ENCODE results near the gene SLC9A3. TPM values are rescaled to one million over a fixed set of nuclear protein-coding genes. Genes with fewer than 3 reads are reported as not detected.

The SLC9A3 gene
- total RNA-seq, 4 donors from 2014 or later: 4.8 to 701 (median 183) TPM

DNA sequence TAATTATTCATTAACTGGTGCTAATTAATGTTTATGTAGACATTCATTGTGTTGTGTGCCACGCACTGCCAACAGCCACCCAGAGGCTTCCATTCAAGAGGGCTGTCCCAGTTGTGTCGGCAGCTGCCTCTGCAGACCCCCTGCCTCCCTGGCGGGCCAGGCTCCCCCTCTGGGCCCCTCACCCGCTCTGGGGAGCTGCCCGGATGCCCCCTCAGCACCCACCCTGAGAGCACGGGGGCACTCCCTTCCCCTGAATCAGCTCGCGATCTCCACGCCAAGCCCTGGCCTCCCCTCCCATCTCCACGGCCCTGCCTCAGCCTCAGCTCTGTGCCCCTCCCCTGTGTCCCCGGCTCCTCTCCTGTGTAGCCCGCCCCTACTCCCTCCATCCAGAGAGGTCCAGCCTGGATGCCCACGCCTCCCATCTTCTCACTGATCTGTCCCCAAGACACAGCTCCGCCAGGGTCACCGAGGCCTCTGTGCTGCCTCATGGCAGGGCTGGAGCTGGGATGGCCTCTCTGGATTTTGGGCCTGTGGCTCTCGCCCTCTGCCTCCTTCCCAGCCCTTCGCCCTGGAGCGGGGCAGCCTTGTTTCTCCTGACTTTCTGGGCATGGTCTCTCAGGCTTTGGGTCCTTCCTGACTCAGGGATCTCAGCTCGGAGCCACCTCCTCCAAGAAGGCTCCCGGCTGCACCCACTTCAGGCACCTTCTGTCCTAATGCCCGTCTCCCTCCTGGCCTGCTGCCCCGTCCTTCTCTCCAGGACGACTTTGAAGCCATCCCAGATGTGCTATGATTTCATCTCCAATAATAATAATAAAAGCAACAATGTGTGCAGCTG is 16.0 kb upstream of the SLC9A3 start:
- in situ Hi-C loops (cut with MboI; ENCODE audit: low pct_ligation_motif_present in 1 of 4, low pct_unique_long_range_greater_than_20kb in 1 of 4, low sequenced_read_pairs in 3 of 4): no loop called here

DNA sequence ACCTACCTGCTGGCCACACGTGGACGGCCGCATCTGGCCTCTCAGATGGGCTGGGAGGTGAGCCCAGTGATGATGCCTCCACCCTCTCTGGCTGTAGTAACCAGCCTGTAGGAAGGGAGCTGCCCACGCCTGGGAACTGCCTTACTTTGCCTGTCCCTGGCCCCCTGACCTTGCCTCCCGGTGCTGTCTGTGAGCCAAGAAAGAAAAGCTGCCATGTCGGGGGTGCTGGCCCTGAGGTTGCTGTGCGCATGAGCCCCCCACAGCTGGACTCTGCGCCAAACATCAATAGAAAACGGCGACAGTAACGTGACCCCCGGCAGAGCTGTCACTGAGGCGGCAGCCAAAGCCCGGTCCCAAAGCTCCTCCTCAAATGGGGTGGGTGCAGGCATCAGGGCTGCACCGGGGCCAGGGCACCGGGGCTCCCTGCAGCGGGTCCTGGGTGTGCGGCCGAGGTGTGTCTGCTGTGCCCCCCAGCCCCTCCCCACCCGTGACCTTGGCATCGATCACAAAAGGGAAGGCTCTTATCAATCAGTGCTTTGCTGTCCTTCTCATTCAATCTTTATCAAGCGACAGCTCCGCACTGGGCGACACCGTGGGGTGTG is 15.3 kb upstream of the SLC9A3 start:
- 51% methylated on average over 22 of the region's 25 CpGs; no CpG with 5 or more reads in 1 of the 2 donors for WGBS, 2 donors (ENCODE audit: low coverage in 1 of 2)
- Histone ChIP-seq H3K9me3 (no peaks in the 10 kb centered on the region), H3K36me3 (no peaks in the 10 kb centered on the region), H3K27ac (no peak overlapping the region), H3K27me3 (peaks cover 58% of the 10 kb centered on the region), H3K4me1 (peaks cover 5 to 10% (median 8%) of the 10 kb centered on the region in 4 donors), H3K4me3 (no peak overlapping the region)
- DNase-seq: peak; percentile 1
- in situ Hi-C loops (cut with MboI; ENCODE audit: low pct_ligation_motif_present in 1 of 4, low pct_unique_long_range_greater_than_20kb in 1 of 4, low sequenced_read_pairs in 3 of 4) (no loop called here), intact Hi-C loops (cut with DNase I; ENCODE audit: low total_unique reads) (no loop called here)
- TF ChIP-seq POLR2A (IDR thresholded peaks at IDR 0.05) (no peak), EP300 (IDR thresholded peaks at IDR 0.05; ENCODE audit: low read depth) (no peak), POLR2AphosphoS5 (IDR thresholded peaks at IDR 0.05) (no peak)
- TF ChIP-seq, protein P1, sequence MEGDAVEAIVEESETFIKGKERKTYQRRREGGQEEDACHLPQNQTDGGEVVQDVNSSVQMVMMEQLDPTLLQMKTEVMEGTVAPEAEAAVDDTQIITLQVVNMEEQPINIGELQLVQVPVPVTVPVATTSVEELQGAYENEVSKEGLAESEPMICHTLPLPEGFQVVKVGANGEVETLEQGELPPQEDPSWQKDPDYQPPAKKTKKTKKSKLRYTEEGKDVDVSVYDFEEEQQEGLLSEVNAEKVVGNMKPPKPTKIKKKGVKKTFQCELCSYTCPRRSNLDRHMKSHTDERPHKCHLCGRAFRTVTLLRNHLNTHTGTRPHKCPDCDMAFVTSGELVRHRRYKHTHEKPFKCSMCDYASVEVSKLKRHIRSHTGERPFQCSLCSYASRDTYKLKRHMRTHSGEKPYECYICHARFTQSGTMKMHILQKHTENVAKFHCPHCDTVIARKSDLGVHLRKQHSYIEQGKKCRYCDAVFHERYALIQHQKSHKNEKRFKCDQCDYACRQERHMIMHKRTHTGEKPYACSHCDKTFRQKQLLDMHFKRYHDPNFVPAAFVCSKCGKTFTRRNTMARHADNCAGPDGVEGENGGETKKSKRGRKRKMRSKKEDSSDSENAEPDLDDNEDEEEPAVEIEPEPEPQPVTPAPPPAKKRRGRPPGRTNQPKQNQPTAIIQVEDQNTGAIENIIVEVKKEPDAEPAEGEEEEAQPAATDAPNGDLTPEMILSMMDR (IDR thresholded peaks at IDR 0.05): no peak

More for the DNA sequence above, 16.0 kb upstream of the SLC9A3 start:
- peaks cover 6 to 12% (median 10%) of the 10 kb centered on the region in 4 donors for H3K4me1 ChIP-seq
- no peak overlapping the region for H3K4me3 ChIP-seq
- no peak overlapping the region for H3K27ac ChIP-seq
- no peaks in the 10 kb centered on the region for H3K36me3 ChIP-seq
- TF ChIP-seq POLR2A (IDR thresholded peaks at IDR 0.05) (no peak), POLR2AphosphoS5 (IDR thresholded peaks at IDR 0.05) (no peak)
- TF ChIP-seq, protein P1 (IDR thresholded peaks at IDR 0.05): no peak
- intact Hi-C loops (cut with DNase I; ENCODE audit: low total_unique reads): no loop called here
- peak; percentile 7 for DNase-seq
- peaks cover 51% of the 10 kb centered on the region for H3K27me3 ChIP-seq
- WGBS, 2 donors (ENCODE audit: low coverage in 1 of 2): 68% methylated on average over 23 of the region's 23 CpGs; no CpG with 5 or more reads in 1 of the 2 donors
- no peaks in the 10 kb centered on the region for H3K9me3 ChIP-seq

DNA sequence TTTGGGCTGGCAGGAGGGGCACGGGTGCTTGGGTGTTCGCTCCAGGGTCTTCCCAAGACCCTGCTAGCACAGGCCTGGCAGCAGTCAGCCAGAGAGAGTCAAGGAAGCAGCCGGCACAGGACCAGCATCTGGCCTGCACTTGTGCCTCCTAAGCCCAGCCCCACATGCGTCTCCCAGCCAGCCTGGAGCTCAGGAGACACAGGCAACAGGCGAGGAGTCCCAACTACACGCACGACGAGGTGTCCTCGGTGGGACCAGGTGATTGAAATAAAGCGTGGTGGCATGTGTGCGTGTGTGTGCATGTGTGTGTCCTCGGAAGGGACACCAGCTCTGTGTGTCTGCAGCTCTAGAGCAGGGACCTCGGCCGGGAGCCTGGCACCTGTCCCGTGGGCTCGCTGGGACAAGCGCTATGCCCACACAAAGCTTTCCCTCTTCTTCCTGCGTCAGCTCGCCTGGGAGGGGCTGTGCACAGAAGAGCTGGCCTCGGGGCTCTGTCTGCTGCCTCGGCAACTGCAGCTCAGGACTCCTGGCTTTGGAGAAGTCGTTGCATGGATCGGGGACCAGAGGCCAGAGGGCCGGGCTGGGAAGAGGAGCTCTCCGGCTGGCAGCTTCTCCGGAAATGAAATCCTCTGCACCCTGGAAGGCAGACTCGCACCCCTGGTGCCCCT is 14.7 kb upstream of the SLC9A3 start:
- TF ChIP-seq, protein P1 (IDR thresholded peaks at IDR 0.05): no peak
- TF ChIP-seq POLR2A (IDR thresholded peaks at IDR 0.05) (no peak), POLR2AphosphoS5 (IDR thresholded peaks at IDR 0.05) (no peak), EP300 (IDR thresholded peaks at IDR 0.05; ENCODE audit: low read depth) (no peak)
- intact Hi-C loops (cut with DNase I; ENCODE audit: low total_unique reads): no loop called here
- H3K4me1 ChIP-seq: peaks cover 0 to 4% (median 2%) of the 10 kb centered on the region in 4 donors
- no peak for DNase-seq
- H3K36me3 ChIP-seq: no peaks in the 10 kb centered on the region
- H3K9me3 ChIP-seq: no peaks in the 10 kb centered on the region
- H3K4me3 ChIP-seq: no peak overlapping the region
- no peak overlapping the region for H3K27ac ChIP-seq
- H3K27me3 ChIP-seq: peaks cover 65% of the 10 kb centered on the region
- in situ Hi-C loops (cut with MboI; ENCODE audit: low pct_ligation_motif_present in 1 of 4, low pct_unique_long_range_greater_than_20kb in 1 of 4, low sequenced_read_pairs in 3 of 4): no loop called here
- 70% methylated on average over 24 of the region's 27 CpGs; no CpG with 5 or more reads in 1 of the 2 donors for WGBS, 2 donors (ENCODE audit: low coverage in 1 of 2)

DNA sequence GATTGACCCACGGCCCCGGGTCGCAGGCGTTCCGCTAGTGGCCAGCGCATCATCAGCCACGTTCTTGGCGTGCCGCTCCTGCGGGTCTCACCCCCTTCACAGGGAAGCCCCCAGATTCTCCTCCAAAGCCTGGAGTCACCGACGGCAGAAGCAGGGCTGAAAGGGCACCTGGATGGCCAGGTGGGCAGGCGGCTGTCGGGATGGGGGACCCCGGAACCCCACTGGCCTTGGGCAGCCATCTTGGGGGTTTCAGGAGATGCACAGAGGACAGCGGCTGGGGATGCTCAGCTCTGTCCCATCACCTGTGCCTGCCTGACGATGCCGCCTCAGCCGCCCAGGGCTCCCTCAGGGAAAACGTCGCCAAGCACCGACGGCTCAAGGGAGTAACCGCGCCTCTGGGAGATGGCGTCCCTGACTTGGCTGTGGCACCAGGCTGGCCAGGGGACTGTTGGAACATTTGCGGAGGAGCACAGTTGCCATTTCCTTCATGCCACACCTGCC is 14.1 kb upstream of the SLC9A3 start:
- no peaks in the 10 kb centered on the region for H3K4me1 ChIP-seq
- no peak for DNase-seq
- in situ Hi-C loops (cut with MboI; ENCODE audit: low pct_ligation_motif_present in 1 of 4, low pct_unique_long_range_greater_than_20kb in 1 of 4, low sequenced_read_pairs in 3 of 4): no loop called here
- no peaks in the 10 kb centered on the region for H3K36me3 ChIP-seq
- no peak overlapping the region for H3K27ac ChIP-seq
- intact Hi-C loops (cut with DNase I; ENCODE audit: low total_unique reads): no loop called here
- H3K27me3 ChIP-seq: peaks cover 71% of the 10 kb centered on the region
- TF ChIP-seq POLR2A (IDR thresholded peaks at IDR 0.05) (no peak), EP300 (IDR thresholded peaks at IDR 0.05; ENCODE audit: low read depth) (no peak), POLR2AphosphoS5 (IDR thresholded peaks at IDR 0.05) (no peak)
- TF ChIP-seq, protein P1 (IDR thresholded peaks at IDR 0.05): no peak
- H3K4me3 ChIP-seq: no peak overlapping the region
- 86% methylated on average over 25 of the region's 27 CpGs; no CpG with 5 or more reads in 1 of the 2 donors for WGBS, 2 donors (ENCODE audit: low coverage in 1 of 2)
- H3K9me3 ChIP-seq: no peaks in the 10 kb centered on the region

Measured in transverse colon (tissue), 4 donors.